Stomach (tissue), 4 donors: Measurements from ENCODE around the gene USP19.

ENCODE experiments used
- POLR2A ChIP-seq, 4 donors: fragments of 450-650 bp; IDR thresholded peaks; one replicate each; pipeline ENCODE4 v1.6.1; 2016; ENCODE audit warnings: antibody characterized with exemption in 4 of 4, control low read depth in 2 of 4, mild to moderate bottlenecking in 1 of 4, moderate library complexity in 1 of 4
- TF ChIP-seq, protein P1 (sequence below), 7 experiments: fragments of 450-650 bp in 4 of 7; fragments of 200-600 bp in 3 of 7; sonication (generic) in 3 of 7; IDR thresholded peaks; one replicate each; pipeline ENCODE4 v1.5.1; 2016 to 2019; ENCODE audit warnings: antibody characterized with exemption in 7 of 7, control low read depth in 2 of 7, mild to moderate bottlenecking in 1 of 7

DNA sequence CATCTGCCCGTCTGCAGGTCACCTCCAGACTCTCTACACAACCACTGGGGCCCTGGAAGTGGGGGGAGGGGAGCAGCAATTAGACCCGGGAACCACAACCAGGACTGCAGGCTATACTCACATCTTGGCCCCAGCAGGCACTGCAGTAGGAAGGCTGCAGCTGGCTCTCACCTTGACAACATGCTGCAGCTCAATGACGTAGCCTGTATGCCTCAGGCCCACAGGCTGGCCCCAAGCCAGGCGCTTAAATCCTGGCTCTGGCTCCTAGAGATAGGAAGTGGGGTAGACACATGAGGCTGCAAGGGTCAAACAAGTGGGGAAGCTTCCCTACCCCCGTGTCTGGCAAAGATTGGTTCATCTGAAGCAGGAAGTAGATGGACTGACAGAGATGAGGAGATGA lies 22.2 kb downstream of the USP19 start:
- TF ChIP-seq, protein P1, sequence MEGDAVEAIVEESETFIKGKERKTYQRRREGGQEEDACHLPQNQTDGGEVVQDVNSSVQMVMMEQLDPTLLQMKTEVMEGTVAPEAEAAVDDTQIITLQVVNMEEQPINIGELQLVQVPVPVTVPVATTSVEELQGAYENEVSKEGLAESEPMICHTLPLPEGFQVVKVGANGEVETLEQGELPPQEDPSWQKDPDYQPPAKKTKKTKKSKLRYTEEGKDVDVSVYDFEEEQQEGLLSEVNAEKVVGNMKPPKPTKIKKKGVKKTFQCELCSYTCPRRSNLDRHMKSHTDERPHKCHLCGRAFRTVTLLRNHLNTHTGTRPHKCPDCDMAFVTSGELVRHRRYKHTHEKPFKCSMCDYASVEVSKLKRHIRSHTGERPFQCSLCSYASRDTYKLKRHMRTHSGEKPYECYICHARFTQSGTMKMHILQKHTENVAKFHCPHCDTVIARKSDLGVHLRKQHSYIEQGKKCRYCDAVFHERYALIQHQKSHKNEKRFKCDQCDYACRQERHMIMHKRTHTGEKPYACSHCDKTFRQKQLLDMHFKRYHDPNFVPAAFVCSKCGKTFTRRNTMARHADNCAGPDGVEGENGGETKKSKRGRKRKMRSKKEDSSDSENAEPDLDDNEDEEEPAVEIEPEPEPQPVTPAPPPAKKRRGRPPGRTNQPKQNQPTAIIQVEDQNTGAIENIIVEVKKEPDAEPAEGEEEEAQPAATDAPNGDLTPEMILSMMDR (IDR thresholded peaks at IDR 0.05): no peak
- no peak for TF ChIP-seq POLR2A (IDR thresholded peaks at IDR 0.05)
